ENCODE data around the gene KANK4. TPM values are rescaled to one million over a fixed set of nuclear protein-coding genes. Genes with fewer than 3 reads are reported as not detected.

The KANK4 gene
- total and polyA plus RNA-seq, 2 donors (not counting 1 experiment from before 2014, with no cell fraction given) = not detected

DNA sequence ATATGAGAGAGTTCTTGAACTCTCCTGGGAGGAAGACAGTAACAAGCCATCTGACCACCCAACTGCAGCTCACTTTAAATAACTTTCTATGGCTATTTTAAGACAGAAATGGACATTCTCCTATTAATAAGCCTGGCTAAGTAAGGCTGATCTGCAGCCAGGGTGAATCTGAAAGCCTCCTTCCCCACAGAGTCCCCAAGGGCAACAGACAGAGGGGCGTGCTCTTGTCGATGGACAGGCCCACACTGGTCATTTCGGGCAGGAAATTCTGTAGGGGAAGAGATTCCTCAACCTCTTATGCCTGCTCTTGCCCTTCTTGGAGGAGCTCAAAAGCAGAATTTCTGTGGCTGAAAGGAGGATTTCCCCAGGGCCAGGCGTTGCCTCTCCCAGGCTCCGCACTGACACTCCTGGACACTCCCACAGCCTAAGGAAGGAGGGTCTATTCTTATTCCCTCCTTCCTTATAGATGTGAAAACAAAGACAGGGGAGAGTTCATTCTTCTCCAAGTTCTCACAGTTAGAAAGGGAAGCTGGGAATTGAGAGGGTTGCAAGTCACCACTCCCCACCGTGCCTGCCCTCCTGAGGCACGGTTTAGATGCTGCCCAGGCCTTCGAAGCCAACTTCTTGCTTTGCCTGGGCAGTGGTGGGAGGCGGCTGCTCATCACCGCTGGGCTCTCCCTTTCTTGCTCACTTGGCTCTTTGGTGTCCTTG, 17.9 kb upstream of the KANK4 start:
- Histone ChIP-seq H4K20me1 (ENCODE audit: control insufficient read depth, extremely low read depth, insufficient read depth, low read length) (no peaks in the 10 kb centered on the region), H3K79me2 (ENCODE audit: control insufficient read depth, insufficient read depth, low read length) (no peaks in the 10 kb centered on the region), H3K9ac (ENCODE audit: insufficient read depth, low read length) (no peak overlapping the region), H2AFZ (ENCODE audit: low read length) (no peak overlapping the region), H3K27me3 (ENCODE audit: control insufficient read depth, insufficient read depth, low read length) (no peaks in the 10 kb centered on the region), H3K36me3 (ENCODE audit: control insufficient read depth, insufficient read depth, low read length) (no peaks in the 10 kb centered on the region), H3K4me1 (ENCODE audit: control insufficient read depth, extremely low read depth, insufficient read depth, low read length) (no peaks in the 10 kb centered on the region), H3K27ac (ENCODE audit: insufficient read depth, low read length) (no peak overlapping the region), H3K9me3 (ENCODE audit: control insufficient read depth, insufficient read depth, low read depth, low read length) (no peaks in the 10 kb centered on the region), H3K4me2 (ENCODE audit: extremely low read depth, insufficient read depth, low read length) (no peak overlapping the region), H3K4me3 (replicated peaks in 1 of 4; ENCODE audit: control extremely low read depth in 1 of 4, insufficient read depth in 1 of 4, low read depth in 3 of 4, low read length in 4 of 4) (no peak overlapping the region)
- DNase-seq (ENCODE audit: low read depth in 2 of 2) = no peak
- no peak for TF ChIP-seq EZH2 (IDR thresholded peaks at IDR 0.05; ENCODE audit: low read length, missing control alignments)
- TF ChIP-seq CTCF (conservative IDR thresholded peaks at IDR 0.05 in 1 of 2, IDR thresholded peaks at IDR 0.05 in 1 of 2; ENCODE audit: low read depth in 1 of 2, low read length in 2 of 2) = no peak

DNA sequence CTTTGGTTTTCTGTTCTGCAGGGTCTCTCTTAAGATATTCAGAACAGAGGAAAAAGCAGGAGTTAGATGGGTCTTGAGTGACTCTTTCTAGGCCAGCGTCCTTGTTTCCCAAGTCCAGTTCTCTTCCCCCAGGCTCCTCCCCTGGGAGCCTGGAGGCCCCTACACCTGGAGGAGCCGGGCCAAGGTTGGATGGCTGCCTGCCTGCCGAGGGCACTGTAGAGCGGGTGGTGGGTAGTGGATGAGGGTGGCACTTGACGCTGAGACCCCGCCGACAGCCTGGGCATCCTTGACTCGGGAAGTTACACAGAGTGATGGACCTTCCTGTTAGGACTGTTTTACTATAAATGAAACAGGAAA, 17.4 kb upstream of the KANK4 start:
- Histone ChIP-seq H3K9ac (ENCODE audit: insufficient read depth, low read length) (no peak overlapping the region), H3K4me2 (ENCODE audit: extremely low read depth, insufficient read depth, low read length) (no peak overlapping the region), H3K9me3 (ENCODE audit: control insufficient read depth, insufficient read depth, low read depth, low read length) (no peaks in the 10 kb centered on the region), H3K36me3 (ENCODE audit: control insufficient read depth, insufficient read depth, low read length) (no peaks in the 10 kb centered on the region), H3K27me3 (ENCODE audit: control insufficient read depth, insufficient read depth, low read length) (no peaks in the 10 kb centered on the region), H3K79me2 (ENCODE audit: control insufficient read depth, insufficient read depth, low read length) (no peaks in the 10 kb centered on the region), H4K20me1 (ENCODE audit: control insufficient read depth, extremely low read depth, insufficient read depth, low read length) (no peaks in the 10 kb centered on the region), H3K4me3 (replicated peaks in 1 of 4; ENCODE audit: control extremely low read depth in 1 of 4, insufficient read depth in 1 of 4, low read depth in 3 of 4, low read length in 4 of 4) (no peak overlapping the region), H3K27ac (ENCODE audit: insufficient read depth, low read length) (no peak overlapping the region), H3K4me1 (ENCODE audit: control insufficient read depth, extremely low read depth, insufficient read depth, low read length) (no peaks in the 10 kb centered on the region), H2AFZ (ENCODE audit: low read length) (no peak overlapping the region)
- TF ChIP-seq CTCF (conservative IDR thresholded peaks at IDR 0.05 in 1 of 2, IDR thresholded peaks at IDR 0.05 in 1 of 2; ENCODE audit: low read depth in 1 of 2, low read length in 2 of 2) (no peak), EZH2 (IDR thresholded peaks at IDR 0.05; ENCODE audit: low read length, missing control alignments) (no peak)
- no peak for DNase-seq (ENCODE audit: low read depth in 2 of 2)

DNA sequence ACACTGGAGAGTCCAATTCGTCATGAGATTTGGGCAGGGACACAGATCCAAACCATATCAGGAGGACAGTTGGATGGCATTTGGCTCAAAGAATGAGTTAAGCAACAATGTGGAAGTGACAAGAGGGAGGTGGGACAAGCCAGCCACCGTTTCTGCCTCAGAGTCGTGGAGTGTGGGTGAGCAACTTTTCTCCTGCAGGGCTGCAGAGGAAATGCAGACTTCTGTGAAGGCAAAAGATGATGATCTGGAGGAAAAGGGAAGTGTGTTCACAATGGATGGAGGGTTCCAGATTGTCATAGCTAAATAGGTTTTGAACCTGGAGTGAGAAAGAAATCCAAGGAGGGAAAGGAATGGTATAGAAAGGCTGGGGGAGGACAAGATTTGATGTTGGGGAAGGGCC, 16.4 kb upstream of the KANK4 start:
- Histone ChIP-seq H2AFZ (ENCODE audit: low read length) (no peak overlapping the region), H3K4me3 (replicated peaks in 1 of 4; ENCODE audit: control extremely low read depth in 1 of 4, insufficient read depth in 1 of 4, low read depth in 3 of 4, low read length in 4 of 4) (no peak overlapping the region), H3K4me2 (ENCODE audit: extremely low read depth, insufficient read depth, low read length) (no peak overlapping the region), H4K20me1 (ENCODE audit: control insufficient read depth, extremely low read depth, insufficient read depth, low read length) (no peaks in the 10 kb centered on the region), H3K4me1 (ENCODE audit: control insufficient read depth, extremely low read depth, insufficient read depth, low read length) (no peaks in the 10 kb centered on the region), H3K9ac (ENCODE audit: insufficient read depth, low read length) (no peak overlapping the region), H3K27ac (ENCODE audit: insufficient read depth, low read length) (no peak overlapping the region), H3K9me3 (ENCODE audit: control insufficient read depth, insufficient read depth, low read depth, low read length) (no peaks in the 10 kb centered on the region), H3K79me2 (ENCODE audit: control insufficient read depth, insufficient read depth, low read length) (no peaks in the 10 kb centered on the region), H3K27me3 (ENCODE audit: control insufficient read depth, insufficient read depth, low read length) (no peaks in the 10 kb centered on the region), H3K36me3 (ENCODE audit: control insufficient read depth, insufficient read depth, low read length) (no peaks in the 10 kb centered on the region)
- TF ChIP-seq CTCF (conservative IDR thresholded peaks at IDR 0.05 in 1 of 2, IDR thresholded peaks at IDR 0.05 in 1 of 2; ENCODE audit: low read depth in 1 of 2, low read length in 2 of 2) (no peak), EZH2 (IDR thresholded peaks at IDR 0.05; ENCODE audit: low read length, missing control alignments) (no peak)
- no peak for DNase-seq (ENCODE audit: low read depth in 2 of 2)

Data from fibroblast of lung (primary cell).